DMS114 treated with DMSO at 0.1 percent for 48 hours (cell line): ENCODE data around the gene TCF4.

Experiments
- DNase-seq: peaks from one replicate; lab custom pipeline; 2025; ENCODE audit not compliant: unreplicated experiment; lab: John Stamatoyannopoulos, UW

Gene TCF4

DNA sequence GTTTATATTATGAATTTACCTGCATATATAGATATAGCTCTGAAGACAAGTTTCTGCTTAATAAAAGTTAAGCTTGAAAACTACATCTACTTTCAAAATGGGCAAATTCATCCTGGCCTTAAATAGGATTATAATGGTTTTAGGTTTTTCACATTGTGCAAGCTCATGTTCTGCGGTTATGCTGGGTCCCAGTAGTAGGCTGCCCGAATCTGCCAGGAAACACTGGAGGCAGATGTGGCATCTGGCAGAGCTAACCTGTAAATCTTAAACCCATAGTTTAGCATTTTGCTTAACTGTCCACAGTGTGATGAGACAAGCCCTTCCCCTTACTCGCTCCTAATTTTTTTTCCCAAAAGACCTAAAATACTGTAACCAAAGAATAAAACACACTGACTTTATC is 234.2 kb downstream of the TCF4 start:
- no peak for DNase-seq

DNA sequence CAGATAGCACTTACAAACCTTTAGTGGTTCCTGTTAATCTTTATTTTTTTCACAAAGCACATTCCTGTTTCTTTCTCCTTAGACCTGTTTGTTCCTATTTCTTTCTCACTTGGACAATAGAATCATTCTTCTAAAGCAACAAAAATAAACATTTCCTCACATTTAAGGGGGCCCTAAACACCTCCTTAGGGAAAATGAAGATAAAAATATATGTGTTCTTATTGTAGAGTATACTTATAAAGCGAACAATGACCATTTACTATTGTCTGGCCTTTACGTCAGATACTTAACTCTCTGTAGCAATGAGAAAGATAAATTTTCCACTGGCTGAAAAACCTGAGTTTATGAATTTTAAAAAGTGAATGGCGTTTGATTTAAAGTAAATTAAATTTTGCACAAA is 234.6 kb downstream of the TCF4 start:
- no peak for DNase-seq

- DNase-seq: no peak
These were observed 235.8 kb downstream of the TCF4 start for GRCh38 chr18:55351980-55352714.

- no peak for DNase-seq
These were observed 236.7 kb downstream of the TCF4 start for GRCh38 chr18:55351241-55351691.

GRCh38 chr18:55349685-55350084 is 238.3 kb downstream of the TCF4 start:
- DNase-seq: no peak

DNA sequence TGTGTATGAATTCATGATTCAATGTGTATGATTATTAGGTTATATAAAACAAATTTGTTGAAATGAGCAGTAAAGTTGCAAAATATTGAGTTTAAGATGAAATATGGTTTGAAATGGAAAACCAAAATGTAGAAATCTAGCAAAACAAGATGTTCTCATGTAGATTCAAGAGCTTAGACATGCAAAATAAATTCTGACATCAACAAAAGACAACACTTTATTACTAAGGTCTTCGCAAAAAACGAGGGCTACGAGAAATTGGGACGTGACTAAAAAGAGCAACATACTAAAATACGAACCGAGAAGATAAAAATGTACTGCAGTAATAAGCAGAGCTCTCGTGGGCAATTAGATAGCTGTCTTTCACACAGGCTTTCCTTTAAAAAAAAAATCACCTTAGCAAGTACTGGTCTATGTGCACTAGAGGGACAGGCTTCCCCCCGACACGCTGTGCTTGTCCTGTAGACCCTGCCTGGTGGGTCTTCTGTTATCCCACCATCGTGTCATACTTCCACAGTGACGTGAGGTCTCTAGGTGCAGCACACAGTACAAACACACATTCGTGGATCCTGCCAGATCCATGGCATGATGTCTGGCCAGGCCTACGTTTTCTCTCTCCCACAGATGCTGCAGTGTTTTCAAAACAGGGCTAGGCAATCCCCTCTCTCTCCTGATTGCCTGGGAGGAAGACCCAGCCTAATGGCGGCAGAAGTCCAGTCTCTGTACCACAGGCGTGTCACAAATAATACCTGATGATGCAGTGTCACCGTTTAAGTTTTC is 240.8 kb downstream of the TCF4 start:
- no peak for DNase-seq

- DNase-seq: no peak
These were observed 241.6 kb downstream of the TCF4 start for GRCh38 chr18:55346387-55346786.

- DNase-seq: no peak
These were observed 242.7 kb downstream of the TCF4 start for GRCh38 chr18:55345103-55345950.

DNA sequence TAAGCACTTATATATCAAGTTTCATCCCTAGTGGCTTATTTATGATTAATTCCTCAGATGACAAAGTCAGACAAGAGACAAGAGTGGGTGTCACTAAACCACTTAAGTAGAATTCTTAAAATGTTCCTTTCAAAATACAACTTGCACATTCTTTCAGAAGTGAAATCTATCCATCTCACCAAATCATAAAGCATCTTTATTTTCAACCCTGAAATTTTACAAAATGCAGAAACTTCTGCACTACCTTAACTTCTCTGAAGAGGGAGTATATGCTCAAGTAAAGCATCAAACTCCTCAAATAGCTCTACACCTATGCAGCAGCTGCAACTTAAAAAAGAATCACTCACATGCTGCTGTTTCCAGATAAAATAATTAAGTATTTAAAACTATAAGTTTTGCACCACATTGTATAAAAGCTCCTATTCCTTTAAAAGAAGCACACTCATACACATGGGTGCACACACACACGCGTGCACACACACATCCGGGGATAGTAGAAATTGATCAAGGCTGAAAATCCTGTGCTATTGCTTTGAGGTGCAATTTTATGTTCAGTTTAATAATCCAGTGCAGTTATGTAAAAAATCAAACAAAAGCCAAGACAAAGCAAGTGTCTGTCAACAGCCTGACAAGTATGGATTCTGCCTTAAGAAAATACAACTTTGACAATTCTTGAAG is 244.5 kb downstream of the TCF4 start:
- peak; percentile 1 for DNase-seq

- no peak for DNase-seq
These were observed 247.0 kb downstream of the TCF4 start for GRCh38 chr18:55340998-55341397.

- DNase-seq: no peak
These were observed 248.0 kb downstream of the TCF4 start for GRCh38 chr18:55339990-55340389.

DNA sequence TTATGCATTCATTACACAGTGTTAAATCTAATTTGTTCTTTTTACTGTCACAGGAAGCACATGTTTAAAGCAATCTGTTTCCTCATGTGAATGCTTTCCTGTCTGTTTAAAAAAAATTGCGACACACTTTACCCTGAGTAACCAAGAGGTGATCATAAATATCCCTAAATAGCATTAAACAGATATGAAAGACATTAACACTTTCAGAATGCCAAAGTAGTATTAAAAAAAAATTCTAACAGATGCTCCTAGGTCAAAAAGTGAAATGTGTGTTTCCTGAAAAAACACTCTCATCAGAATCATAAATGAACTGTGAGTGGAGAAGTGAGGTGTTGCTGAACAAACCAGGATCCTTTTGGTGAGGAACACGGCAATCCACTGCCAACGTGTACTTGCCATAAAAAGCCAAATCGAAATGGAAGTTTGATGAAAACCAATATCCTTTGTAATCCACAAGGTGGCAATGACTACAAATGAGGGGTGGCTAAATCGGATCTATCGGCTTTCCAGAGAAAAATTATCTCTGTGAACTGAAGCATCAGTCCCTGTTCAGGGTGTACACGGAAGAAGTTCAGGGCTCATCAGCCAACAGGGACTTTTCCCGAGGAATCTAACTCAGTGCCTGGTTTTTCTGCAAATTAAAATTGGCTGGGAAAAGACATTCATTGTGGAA is 248.9 kb downstream of the TCF4 start:
- DNase-seq: no peak

DNA sequence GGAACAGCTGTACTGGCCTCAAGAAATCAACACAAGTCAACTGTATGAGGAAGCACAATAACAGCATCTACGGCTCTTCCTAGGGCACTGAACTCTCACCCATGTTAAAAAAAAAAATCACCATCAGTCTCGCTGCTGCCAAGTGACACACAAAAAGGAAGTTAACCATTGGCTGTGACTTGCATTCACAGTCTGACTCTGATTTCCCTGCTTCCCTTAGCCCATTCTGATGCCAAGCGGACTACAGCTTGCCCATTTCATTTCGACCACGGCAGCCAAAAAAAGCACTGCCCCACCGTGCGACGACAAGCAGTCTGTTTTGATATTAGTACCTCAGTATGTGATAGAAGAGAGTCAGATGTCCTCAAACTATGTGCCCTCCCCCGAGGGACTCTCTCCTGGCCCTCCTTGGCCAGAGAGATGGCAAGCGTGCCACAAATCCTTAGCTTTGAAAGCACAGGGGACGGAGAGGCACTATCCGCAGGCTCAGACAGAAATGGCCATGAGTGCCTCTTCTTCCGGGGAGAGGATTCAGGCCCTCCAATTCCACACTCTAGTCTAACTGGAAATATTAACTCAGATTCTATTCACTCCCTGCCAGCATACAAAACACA is 250.0 kb downstream of the TCF4 start:
- DNase-seq: no peak

DNA sequence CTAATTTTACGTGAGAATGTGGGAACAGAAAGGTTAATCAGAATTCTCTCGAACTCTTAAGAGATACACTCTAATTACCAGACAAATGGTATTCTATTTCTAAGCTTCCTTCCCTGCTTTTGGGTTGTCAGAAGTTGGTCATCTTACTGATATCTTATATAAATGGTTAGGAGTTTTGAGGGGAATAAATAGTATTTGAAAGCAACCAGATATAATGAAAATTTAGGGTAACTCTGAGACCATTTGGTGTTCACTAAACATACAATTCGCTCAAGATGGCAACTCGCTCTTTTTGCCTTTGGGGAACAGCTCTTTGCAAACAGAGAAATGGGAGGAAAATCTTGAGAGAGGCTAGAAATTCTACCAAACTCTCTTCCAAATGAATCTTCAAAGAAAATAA is 250.9 kb downstream of the TCF4 start:
- no peak for DNase-seq

DNA sequence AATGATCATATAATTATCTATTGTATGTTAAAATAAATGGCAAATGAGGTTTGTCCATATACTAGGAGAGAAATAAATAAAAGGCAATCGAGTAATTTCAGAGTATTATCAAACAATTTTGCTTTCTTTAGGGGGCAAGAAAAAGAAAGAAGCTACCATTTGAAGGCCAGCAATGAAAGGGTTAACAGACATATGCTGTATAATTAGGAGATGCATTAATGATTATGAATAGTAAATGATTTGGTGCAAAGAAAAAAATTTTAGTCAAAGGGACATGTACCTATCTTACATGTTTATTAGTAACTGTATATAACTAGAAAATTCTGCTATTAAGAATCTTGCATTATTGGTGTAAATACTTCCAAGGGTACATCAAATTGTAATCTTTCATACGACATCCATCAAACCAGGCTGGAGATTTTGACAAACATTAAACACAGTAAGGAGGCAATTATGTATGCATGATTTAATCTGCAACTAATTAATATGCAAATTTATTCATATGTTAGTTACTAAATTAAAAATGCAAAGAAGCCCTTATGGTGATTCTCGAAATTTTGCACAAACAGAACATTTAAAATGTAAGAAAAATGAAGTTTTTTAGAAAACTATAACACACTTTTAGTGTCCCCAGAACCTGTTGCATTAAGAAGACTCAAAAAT is 251.4 kb downstream of the TCF4 start:
- no peak for DNase-seq

DNA sequence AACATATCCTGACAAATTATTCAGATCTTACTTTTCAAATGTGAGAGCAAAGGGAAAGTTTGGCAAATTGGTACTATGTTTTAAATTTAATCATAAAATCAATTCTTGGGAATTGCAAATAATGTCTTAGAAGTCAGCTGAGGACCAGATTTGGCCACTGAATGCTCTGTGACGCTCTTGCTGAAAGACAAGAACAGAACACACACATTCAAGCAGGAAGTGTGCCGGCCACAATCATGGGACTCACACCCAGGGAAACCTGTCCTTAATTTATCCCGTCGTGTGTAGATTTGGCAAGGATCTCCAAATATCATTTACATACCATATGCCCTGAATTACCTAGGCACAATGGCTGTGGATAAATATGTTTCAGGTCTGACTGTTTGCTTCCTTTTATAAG is 253.1 kb downstream of the TCF4 start:
- no peak for DNase-seq

DNA sequence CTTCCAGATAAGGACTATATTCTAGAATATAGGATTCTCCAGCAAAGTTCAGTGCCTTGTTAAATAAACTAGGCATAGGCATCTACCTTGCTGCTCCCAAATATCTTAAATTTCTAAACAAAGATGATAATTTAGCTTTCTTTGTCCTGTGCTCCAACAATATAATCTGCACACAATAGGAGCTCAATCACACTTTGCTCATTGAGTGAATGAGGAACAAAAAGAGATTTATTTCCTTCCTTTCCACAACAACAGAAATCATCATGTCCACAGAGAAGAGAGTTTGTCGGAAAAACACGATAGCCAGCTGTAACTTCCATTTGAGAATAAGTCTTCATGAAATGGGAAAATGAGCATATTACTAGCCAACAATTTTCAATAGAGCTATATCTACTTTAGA is 256.7 kb downstream of the TCF4 start:
- no peak for DNase-seq

DNA sequence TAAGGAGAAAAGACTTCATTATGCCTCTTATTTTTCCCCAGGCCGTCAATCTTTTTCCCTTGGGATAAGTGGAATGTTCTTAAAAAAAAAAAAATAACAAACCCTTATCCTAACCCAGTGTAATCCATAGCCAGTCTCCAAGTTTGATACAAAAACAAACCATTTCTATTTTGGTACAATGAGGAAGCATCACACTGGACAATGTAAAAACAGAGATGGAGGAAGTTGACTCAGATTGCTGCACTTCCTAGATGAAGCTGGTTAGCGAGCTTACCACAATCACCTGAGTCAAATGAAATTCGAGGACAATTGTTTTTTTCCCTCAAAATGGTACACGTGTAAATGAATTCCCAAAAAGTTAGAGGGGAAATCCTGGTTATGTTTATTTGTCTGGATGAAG is 259.7 kb downstream of the TCF4 start:
- DNase-seq: no peak

- no peak for DNase-seq
These were observed 260.5 kb downstream of the TCF4 start for GRCh38 chr18:55327454-55327853.

DNA sequence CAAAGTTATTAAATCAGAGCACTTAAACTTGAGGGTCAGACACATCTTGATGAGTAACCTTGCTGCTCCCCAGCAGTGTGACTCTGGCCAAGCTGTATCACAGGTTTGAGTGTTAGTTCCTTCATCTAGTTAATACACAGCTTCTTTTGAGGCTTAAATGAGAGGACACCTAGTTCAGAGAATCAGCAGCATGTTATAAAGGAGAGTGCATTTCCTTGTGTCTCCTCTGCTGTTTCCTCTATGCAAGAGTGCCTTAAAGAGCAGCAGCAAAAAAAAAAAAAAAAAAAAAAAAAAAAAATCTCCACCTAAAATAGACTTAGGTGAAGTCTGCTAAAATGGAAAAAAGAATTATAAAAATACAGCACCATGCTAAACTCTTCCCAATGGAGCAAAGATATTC is 261.9 kb downstream of the TCF4 start:
- DNase-seq: no peak
